ENCODE measurements around the gene STAC3. TPM values are rescaled to one million over a fixed set of nuclear protein-coding genes. Genes with fewer than 3 reads are reported as not detected.

Gene STAC3
- total RNA-seq, 1 donor from 2014 or later = 1.1 TPM

DNA sequence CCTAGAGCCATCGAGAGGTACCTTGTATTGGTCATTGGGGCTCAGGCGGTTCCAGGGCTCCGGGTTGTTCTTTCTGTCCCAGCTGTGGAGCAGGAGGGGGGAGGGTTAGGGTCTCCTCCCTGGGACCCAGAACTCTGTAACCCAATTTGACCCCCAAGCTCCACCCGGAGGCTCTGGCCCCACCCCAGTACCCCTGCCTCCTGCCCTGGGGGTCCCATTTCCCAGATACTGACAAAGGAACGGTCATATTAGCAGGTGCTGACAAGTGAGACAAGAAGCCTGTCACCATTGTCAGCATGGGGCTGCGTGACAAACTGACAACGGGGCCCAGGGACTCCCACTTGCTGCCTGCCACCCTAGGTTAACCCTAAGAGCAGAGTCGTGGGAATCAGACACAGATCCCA, 15.3 kb downstream of the STAC3 start:
- ATAC-seq = no peak

DNA sequence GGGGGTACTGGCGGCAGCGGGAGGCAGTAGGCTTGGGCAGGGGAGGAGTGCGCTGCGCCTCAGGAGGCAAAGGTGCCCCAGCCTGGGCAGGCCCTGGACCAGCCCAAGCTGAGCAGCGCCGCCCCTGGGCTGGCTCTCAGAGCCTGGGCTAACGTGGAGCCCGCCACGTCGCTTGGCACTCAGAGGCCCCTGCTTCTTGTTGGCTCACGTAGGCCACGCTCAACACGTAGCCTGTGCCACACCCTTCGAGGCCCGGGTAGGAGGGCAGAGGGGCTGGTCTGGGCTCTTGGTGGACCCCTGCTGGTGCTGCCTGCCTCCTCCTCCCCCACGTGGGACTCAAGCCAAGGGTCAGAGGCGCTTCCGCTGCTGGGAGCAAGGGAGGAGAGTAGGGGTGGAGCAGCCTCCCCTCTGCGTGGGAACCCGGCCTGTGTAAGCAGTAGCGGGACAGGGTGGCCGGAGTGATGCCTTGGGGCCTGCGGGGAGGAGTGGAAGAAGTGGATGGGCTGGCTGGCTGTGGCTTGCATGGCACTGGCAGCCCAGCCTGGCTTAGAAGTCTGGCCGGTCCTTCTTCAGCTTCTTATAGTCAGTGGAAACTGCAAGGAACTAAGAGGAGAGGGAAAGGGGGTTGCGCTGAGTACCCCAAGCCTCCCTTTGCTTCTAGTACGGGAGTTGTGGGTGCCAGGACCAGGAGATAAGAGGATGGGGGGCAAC, 15.8 kb downstream of the STAC3 start:
- peak; percentile 70 for ATAC-seq

DNA sequence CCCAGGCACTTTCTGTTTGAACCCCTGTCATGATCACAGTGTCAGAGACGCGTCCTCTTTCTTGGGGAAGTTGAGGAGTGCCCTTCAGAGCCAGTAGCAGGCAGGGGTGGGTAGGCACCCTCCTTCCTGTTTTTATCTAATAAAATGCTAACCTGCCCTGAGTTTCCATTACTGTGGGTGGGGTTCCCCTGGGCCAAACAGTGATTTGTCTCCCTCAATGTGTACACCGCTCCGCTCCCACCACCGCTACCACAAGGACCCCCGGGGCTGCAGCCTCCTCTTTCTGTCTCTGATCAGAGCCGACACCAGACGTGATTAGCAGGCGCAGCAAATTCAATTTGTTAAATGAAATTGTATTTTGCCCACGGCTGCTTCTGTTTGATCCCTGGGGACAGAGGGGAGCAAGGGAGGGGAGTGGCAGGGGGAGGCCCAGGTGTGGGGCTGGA, 16.4 kb downstream of the STAC3 start:
- ATAC-seq = no peak

DNA sequence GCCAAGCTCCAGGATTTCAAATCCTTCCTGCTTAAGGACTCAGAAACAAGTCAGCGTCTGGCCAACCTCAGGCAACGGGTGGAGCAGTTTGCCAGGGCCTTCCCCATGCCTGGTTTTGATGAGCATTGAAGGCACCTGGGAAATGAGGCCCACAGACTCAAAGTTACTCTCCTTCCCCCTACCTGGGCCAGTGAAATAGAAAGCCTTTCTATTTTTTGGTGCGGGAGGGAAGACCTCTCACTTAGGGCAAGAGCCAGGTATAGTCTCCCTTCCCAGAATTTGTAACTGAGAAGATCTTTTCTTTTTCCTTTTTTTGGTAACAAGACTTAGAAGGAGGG, 16.8 kb downstream of the STAC3 start:
- ATAC-seq = no peak

DNA sequence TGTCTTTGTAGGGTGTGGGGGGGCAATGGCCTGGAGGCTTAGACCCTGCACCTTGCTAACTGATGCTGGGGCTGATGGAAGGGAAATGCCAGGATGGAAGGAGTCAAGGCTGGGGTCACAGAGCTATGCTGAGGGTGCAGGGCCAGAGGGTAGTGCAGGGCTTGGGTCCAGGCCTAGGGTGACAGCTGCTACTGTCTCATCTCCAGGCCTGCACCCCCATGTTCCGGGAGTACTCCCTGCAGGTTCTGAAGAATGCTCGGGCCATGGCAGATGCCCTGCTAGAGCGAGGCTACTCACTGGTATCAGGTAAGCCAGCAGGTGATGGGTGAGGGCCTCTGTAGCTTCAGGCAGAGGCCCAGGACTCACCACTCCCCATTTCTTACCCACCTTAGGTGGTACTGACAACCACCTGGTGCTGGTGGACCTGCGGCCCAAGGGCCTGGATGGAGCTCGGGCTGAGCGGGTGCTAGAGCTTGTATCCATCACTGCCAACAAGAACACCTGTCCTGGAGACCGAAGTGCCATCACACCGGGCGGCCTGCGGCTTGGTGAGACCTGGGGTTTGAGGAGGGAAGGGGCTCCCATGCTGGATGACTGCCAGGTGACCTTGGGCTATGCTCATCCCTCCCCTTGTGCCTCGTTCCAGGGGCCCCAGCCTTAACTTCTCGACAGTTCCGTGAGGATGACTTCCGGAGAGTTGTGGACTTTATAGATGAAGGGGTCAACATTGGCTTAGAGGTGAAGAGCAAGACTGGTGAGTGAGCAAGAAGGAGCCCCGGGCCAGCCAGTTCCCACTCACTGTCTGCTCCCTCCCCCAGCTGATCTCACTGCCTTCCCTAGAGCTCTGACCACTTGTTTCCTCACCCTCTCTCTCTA, 17.4 kb downstream of the STAC3 start:
- no peak for ATAC-seq

DNA sequence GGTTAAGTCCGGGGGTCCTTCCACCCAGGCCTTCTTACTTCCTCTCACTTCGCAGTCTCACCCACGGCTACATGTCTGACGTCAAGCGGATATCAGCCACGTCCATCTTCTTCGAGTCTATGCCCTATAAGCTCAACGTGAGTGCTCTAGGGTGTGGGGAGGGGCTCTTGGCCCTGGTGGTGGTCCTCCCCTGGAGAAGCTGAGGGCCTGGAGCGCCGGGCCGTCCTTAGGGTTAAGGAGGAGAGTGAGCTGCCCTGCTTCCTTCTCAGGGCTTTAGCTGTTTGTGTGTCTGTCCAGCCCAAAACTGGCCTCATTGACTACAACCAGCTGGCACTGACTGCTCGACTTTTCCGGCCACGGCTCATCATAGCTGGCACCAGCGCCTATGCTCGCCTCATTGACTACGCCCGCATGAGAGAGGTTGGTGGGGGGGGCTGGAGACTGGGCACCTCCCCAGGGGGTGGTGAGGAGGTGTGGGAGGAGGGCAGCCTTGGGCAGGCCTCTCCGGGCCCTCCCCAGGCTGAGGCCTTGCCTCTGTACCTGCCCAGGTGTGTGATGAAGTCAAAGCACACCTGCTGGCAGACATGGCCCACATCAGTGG, 18.7 kb downstream of the STAC3 start:
- ATAC-seq = peak; percentile 1

DNA sequence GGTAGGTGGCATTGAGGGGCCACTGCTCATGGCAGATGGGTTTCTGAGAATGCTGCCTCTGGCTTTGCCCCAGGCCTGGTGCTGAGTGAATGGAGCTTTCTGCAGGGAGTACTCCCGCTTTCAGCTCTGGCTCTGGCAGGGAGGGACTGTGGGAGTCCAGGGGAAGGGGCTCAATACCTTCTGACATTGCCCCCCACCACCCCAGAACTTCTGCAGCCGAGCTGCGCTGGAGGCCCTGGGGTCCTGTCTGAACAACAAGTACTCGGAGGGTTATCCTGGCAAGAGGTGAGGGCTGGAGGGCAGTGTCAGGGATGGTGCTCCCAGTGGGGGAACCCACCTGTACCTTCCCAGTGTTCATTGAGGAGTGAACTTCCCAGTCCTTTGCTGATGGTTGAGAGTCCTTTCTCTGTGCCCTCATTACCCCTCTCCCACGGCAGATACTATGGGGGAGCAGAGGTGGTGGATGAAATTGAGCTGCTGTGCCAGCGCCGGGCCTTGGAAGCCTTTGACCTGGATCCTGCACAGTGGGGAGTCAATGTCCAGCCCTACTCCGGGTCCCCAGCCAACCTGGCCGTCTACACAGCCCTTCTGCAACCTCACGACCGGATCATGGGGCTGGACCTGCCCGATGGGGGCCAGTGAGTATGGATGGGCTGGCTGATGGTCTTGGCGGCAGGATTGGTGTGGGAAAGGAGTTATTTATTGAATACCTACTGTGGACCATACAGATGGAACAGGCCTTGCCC, 19.5 kb downstream of the STAC3 start:
- ATAC-seq = no peak

DNA sequence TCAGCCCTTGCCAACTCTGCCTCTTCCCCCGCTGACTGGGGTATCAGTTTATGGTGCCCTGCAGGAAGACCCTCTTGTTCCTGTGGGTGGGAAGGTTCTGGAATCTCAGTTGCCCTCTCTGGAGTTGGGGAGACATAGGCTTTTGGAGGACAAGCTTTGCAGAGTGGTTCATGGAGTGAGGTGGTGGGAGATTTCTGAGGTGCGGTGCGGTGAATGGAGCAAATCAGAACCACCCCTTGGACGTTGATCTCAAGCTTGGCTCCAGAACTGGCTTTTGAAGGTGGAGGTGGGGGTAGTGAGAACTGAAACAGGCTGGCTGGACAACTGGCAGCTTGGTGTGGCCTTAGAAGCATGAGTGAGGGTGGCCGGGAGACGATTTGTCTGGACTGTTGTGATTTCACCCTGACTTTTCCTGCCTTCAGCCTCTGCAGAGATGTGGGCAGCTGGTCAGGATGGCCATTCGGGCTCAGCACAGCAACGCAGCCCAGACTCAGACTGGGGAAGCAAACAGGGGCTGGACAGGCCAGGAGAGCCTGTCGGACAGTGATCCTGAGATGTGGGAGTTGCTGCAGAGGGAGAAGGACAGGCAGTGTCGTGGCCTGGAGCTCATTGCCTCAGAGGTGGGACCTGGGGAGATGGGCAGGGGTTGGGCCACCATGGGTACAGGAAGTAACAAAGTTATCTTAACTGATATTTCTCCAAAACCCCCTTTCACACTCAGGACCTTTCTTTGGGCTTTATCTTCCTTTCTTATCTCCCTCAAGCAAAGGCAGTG, 20.4 kb downstream of the STAC3 start:
- no peak for ATAC-seq

DNA sequence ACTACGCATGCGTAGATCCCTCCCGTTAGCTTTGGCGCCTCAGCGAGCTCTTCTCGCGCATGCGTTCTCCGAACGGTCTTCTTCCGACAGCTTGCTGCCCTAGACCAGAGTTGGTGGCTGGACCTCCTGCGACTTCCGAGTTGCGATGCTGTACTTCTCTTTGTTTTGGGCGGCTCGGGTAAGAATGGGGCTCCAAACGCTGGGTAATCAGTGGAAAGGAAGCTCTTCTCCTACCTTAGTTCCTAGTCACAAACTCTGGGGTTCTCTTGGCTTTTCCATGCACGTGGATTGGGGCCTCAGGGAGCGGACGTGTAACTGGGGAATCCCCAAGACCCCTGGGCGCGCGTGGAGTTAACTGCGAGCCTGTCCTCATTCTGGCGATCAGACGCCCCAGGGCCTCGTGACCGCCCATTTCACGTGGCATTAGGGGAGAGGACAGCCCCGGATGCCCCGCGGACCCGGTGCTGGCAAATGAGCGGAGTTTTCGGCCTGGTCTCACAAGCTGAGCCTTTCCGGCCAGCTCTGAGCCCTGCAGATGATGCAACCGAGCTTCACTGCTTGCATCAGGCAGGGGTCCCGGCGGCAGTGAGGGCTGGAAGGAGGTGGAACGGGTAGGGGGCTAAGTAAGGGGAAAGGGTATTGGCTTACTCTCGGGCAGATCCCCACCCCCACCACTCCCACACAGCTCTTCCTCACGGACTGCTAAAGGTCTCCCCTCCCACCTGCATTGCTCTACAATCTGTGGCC, 21.2 kb downstream of the STAC3 start, which contains the start of gene SHMT2:
TSS of gene SHMT2 (plus strand) at position 78 of the 747 bp plus-strand sequence. CDS start at position 146, 68 bp downstream.
- peak; percentile 50 for ATAC-seq

DNA sequence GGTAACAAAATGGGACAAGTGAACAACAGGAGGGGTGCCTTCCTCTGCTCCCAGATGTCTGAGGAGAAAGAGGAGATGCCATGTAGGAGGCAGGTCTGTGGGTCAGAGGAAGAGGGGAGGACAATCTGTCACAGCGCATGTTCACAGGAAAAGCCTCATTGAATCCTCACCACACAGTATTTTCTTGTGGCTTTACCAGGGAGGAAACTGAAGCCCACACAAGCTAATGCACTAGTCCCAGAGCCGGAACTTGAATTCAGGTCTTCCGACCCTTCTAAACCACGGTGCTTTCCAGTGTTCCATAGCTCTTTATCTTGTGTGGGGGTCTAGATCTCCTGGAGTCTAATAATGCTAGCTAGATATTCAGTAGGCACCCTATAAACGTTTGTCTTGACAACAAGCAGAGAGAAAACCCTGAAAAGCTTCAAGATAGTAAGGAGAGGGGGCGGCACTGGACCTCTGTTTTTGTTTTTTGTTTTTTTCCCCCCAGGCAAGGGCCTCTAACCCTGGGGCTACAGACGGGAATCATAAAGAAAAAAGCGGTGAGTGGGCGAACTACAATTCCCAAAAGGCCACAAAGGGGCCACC, 21.8 kb downstream of the STAC3 start:
- no peak for ATAC-seq

DNA sequence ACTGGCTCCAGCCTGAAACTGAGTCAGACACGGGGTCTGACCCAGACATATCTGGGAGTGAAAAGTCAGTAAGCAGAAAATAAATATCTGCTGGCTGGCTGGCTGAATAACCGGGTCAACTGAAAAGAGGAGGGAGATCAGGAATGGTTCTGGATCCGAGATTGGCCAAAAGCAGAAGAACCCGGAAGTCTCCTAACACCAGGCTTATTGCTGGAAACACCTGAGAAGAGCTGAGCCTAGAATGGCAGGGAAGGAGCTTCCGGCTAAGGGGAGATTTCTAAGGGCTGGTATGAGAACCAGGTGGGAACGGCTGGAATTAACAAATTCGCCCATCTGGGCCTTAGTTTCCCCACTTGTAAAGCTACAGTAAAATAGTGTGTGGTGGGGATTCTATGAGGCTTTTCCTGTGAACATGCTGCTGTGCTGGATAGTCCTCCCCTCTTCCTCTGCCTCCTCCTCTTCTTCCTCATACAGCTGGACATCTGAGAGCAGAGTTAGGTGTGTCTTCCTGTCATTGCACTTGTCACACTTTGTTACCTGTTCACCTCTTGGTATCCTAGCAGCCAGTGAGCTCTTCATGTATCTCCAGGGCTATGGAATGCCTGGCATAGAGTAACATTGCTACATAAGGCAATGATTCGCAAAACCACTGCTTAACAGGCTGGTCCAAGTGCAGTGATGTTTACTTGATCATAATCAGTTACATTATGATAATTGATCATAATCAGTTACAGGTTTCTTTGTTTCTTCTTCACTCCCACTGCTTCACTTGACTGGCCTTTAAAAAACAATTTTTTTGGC, 23.5 kb downstream of the STAC3 start:
- peak; percentile 27 for ATAC-seq

DNA sequence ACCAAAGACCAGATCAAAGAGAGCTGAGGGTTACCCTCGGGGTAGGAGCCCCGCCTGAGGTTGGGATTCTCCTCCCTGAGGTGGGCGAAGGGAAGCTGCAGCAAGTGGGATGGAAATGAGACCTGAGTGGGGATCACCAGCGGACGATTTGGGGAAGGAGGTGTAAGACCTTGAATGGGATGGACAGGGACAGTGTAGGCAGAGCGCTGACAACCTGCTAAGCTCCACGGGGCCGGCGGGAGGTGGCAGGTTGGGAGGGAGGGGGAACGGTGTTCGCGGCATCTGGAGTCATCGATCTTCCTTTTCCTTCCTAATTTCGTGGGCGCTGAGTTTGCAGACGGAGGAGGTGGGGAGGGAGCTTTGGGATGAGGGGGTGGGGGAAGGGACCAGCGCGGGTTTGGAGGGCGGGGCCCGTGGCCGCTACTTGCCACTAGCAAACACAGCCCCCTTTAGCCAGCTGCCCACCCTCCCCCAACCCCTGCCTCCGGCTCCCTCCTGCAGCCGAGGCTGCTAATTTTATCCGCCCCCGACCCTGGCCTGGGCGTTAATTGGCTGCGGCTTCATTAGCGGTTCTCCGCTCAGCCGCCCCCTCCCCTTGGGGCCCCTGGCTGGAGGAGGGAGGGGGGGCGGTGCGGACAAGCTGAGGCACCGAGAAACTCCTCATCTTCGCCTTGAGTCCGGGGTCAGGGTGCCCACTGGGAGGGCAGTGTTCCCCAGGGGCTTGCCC, 24.2 kb downstream of the STAC3 start:
- no peak for ATAC-seq

DNA sequence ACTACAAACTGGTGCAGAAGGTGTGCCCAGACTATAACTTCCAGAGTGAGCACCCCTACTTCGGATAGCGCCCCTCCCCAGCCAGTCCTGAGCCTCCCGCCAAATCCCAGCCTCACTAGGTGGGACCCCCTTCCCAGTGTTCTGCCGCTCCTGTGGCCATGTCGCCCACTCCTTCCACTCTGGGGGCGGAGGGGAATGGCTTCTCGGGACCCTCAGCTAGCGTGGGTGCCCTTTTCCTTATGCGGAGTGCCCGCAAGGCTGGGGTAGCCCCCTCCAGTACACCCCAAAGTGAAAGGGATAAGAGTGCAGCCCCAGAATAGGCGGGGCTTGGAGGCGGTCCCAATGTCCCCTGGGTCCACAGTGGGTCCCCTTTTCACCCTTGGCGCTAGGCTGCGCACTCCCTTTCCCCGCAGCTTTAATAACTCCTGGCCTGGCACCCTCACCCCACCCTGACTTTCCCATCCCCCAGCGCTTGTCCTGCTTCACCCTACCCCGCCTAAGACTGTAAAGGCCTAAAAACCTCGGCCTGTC, 25.2 kb downstream of the STAC3 start:
- no peak for ATAC-seq

DNA sequence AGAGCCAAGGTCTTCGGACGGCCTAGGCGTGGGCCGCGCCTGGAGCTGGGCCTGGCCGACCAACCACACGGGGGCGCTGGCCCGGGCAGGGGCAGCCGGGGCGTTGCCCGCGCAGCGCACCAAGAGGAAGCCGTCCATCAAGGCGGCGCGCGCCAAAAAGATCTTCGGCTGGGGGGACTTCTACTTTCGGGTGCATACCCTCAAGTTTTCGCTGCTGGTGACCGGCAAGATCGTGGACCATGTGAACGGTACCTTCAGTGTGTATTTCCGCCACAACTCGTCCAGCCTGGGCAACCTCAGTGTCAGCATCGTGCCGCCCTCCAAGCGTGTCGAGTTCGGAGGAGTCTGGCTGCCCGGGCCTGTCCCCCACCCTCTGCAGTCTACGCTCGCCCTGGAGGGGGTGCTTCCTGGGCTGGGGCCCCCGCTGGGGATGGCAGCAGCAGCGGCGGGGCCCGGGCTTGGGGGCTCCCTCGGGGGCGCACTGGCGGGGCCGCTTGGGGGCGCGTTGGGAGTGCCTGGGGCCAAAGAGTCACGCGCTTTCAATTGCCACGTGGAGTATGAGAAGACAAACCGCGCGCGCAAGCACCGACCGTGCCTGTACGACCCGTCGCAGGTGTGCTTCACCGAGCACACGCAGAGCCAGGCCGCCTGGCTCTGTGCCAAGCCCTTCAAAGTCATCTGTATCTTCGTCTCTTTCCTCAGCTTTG, 25.9 kb downstream of the STAC3 start:
- peak; percentile 24 for ATAC-seq

DNA sequence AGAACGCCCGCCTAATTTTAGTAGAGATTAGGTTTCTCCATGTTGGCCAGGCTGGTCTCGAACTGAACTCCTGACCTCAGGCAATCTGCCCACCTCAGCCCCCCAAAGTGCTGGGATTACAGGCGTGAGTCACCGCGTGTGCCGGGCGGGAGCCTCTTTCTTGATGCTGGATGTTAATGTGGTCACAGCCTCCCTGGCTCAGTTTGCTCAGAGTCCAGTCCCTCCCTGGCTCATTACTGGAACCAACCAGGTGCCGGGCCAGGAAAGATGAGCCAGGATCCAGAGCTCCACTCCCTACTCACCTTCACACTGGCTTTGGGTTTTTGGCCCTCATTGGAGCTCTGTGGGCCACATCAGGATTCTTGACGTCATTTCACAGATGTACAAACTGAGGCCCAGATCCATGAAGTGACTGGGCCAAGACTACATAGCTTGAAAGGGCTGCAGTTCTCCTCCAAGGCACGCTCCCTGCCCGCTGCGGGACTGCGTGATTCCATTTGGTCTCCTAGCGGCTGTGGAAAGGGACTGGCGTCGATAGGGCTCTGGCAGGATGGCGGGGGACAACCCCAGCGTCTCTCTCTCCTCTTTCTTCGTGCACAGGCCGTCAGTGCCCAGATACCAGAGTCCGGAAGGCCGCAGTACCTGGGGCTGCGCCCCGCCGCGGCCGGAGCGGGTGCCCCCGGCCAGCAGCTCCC, 26.6 kb downstream of the STAC3 start:
- no peak for ATAC-seq

DNA sequence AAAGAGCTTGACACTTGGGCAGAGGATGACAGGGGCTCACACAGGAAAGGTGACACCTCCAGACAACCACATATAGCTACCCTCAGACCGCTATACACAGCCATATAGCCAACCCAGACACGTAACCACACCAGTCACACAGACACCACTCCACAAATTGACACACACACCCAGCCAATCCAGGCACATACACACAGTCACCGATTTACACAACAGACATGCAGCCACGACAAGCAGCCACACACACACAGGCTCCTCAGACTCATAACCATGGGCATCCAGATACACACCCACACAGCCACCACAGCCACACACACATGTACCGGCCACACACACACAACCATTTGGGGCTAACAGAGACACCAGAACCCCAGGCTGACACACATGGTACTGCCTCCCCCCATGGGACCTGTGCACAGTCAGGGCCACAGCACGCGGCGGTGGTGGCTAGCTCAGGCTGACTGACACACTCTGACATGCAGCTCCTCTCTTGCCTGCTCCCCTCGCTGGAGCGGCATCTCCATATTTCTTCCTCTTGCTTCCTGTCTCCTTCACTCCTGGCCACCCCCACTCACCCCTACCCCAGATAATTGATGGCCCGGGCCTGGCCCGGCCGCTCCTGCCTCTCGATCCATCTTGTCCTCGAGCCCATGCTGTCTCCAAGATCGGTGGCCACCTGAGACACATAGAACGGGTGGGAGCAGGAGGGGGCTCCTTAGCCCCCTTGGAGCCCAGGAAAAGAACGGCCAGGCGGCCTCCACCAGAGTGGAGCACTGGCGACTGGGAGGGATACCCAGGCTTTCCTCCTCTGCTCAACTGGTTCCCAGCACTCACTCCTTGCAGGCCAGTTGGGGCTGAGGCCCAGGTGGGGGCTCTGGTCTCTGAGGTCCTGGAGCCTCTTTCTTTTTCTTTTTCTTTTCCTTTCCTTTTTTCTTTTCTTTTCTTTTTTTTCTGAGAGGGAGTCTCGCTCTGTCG, 27.5 kb downstream of the STAC3 start:
- ATAC-seq = no peak
